Stimulated activated CD4-positive, alpha-beta T cell treated with anti-CD3 and anti-CD28 coated beads, Interleukin-4, amount 100 ng/mL, for 4 hours (primary cell): ENCODE results near the gene CFAP410.
"Not testable (repeated sequence)": the region's sequence is repeated elsewhere in the genome, so short reads cannot be mapped to it uniquely, and the experiment has no call there.

Experiments used
- DNase-seq, 2 experiments: peaks; one replicate each; pipeline ENCODE4 v3.0.0-alpha.2; 2020

The CFAP410 gene

DNA sequence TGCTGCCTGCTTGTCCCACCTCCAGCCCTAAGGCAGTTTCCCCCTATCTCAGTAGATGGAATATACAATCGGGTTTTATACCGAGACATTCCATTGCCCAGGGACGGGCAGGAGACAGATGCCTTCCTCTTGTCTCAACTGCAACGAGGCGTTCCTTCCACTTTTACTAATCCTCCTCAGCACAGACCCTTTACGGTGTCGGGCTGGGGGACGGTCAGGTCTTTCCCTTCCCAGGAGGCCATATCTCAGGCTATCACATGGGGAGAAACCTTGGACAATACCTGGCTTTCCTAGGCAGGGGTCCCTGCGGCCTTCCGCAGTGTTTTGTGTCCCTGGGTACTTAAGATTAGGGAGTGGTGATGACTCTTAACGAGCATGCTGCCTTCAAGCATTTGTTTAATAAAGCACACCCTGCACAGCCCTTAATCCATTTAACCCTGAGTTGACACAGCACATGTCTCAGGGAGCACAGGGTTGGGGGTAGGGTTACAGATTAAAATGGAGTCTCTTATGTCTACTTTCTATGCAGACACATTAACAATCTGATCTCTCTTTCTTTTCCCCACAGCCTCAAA, 55.9 kb downstream of the CFAP410 start:
- not testable (repeated sequence) for DNase-seq

DNA sequence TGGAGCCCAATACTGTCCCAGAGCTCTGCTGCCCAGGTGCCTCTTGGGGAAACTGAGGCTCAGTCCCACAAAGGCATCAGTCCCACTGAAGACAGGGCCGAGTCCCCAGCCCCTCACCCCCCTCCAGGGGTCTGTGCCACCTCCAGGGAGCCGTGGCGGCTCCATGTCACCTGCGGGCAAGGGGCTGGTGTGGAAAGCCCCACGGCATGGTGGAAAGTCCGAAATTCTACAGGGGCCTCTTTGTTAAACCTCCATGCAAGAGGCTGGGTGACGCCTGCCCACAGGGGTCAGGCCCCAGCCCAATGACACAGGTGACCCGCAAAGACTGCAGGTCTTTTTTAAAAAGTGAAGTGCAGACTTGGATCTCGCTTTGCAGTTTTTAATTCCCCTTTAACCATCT, 56.8 kb downstream of the CFAP410 start:
- no peak for DNase-seq

DNA sequence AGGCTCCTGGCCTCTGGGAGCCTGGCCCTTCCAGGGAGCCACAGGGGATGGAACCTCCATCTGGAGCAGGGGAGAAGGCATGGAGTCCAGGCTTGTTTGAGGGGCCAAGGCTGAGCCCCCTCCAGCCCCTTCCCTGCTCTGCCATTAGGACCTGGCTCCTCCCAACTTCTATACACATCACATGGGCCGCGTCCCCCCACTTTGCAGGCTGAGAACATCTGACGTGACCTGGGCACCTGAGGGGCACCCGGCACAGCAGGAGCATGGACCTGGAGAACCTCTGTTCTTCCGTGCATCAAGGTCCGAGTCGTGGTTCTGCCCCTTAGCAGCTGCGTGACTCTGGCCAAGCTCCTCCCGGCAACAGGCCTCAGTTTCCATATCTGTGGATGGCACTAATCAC, 57.4 kb downstream of the CFAP410 start:
- DNase-seq, result no peak

DNA sequence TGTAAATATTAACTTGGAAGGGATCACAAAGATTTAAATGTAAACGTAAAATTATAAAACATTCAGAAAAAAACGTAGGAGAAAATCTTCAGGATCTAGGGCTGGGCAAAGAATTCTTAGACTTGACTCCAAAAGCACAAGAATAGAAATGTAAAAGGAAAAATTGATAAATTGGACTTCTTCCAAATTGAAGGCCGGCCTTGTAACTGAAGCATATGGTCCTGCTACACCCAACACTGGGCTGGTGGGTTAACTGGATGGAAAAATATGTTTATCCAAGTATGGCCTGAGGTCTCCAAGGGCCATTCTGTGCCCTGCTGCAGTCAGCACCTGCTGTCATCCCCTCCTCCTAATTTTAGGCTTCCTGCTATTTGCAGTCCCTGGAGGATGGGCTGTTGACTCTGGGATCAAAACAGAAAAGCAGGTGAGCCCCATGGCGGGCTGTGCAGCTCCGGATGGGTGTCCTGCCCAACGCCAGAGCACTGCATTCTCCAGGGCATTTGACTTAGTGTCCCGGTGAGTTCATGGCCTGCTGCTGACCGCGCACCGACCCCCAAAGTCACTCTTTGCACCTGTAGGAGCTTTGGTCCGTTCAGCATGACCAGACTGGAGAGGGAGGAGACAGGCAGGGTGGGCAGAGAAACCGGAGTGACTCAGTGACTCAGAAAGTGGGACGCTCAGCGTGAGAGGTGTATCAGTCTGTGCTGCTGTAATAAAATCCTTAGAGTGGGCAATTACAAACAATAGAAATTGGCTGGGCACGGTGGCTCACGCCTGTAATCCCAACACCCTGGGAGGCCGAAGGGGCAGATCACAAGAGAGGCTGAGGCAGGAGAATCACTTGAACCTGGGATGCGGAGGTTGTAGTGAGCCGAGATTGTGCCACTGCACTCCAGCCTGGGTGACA, 59.6 kb downstream of the CFAP410 start:
- no peak for DNase-seq
